Mucosa of stomach (tissue), 1 donor: ENCODE data around the gene LGALS7B.
"Not testable (repeated sequence)": the region's sequence is repeated elsewhere in the genome, so short reads cannot be mapped to it uniquely, and the experiment has no call there.

Experiments used
- H3K27me3 ChIP-seq: one replicate; pipeline ENCODE4 v1.7.0; 2013; ENCODE audit warnings: mild to moderate bottlenecking, low read length; ENCODE audit not compliant: control insufficient read depth, insufficient read depth
- H3K36me3 ChIP-seq: one replicate; pipeline ENCODE4 v1.7.0; 2013; ENCODE audit warnings: low read length; ENCODE audit not compliant: control insufficient read depth, insufficient read depth
- H3K4me1 ChIP-seq: one replicate; pipeline ENCODE4 v1.7.0; 2013; ENCODE audit warnings: mild to moderate bottlenecking, low read length; ENCODE audit not compliant: control insufficient read depth, insufficient read depth
- H3K4me3 ChIP-seq: one replicate; pipeline ENCODE4 v1.7.0; 2013; ENCODE audit warnings: low read length
- H3K9ac ChIP-seq: one replicate; pipeline ENCODE4 v1.7.0; 2013; ENCODE audit warnings: mild to moderate bottlenecking, low read length, moderate library complexity
- H3K9me3 ChIP-seq: one replicate; pipeline ENCODE4 v1.7.0; 2013; ENCODE audit warnings: mild to moderate bottlenecking, low read length, moderate library complexity; ENCODE audit not compliant: control insufficient read depth
- donor health status: Pancreatic carcinoma.

The LGALS7B gene

DNA sequence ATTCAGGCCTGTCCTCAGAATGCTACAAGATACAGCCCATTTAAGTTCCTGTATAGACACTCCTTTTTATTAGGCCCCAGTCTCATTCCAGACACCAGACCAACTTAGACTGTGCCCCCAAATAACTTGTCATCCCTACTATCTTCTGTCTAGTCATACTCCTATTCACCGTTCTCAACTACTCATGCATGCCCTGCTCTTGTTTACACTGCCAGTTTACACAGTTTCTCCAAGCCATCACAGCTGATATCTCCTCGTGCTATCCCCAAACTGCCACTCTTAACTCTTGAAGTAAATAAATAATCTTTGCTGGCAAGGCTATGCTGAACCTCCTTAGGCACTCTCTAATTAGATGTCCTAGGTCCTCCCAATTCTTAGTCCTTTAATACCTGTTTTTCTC lies 34.8 kb upstream of the LGALS7B start:
- H3K4me3 ChIP-seq, H3K27me3 ChIP-seq, H3K36me3 ChIP-seq, H3K9me3 ChIP-seq, H3K9ac ChIP-seq, H3K4me1 ChIP-seq: not testable (repeated sequence)

DNA sequence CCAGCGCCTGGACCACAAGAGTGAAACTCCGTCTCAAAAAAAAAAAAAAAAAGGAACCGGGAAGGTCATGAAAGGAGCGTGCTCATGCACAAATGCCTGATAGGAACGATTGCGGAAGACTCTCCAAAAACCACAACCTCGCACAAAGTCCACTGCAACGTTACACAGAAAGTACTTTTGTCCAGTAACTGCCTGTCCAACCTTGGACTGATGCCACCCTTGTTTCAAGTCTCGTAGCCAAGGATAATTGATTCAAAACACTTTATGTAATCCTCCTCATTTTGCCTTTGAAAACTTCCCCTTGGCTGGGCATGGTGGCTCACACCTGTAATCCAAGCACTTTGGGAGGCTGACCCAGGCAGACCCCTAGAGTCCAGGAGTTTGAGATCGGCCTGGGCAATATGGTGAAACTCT lies 29.4 kb upstream of the LGALS7B start:
- Histone ChIP-seq H3K4me1 (no peaks in the 10 kb centered on the region), H3K9me3 (no peaks in the 10 kb centered on the region), H3K27me3 (no peaks in the 10 kb centered on the region), H3K9ac (no peak overlapping the region), H3K36me3 (no peaks in the 10 kb centered on the region), H3K4me3 (no peak overlapping the region)

DNA sequence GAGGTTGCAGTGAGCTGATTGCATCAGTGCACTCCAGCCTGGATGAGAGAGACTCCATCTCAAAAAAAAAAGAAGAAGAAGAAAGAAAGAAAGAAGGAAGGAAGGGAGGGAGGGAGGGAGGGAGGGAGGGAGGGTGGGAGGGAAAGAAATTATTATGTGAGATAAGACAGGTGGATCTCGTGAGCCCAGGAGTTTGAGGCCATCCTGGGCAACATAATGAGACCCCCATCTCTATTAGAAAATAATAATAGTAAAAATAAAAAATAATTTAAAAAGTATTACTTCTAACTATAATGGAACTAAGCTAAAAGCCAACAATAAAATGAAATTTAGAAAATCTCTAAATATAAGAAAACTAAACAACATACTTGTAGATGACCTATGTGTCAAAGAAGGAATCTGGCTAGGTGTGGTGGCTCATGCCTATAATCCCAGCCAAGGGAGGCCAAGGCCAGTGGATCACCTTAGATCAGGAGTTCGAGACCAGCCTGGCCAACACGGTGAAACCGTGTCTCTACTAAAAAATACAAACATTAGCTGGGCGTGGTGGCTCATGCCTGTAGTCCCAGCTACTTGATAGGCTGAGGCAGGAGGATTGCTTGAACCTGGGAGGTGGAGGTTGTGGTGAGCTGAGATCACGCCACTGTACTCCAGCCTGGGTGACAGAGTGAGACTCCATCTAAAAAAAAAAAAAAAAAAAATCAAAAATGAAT lies 28.0 kb upstream of the LGALS7B start:
- H3K4me1 ChIP-seq, H3K36me3 ChIP-seq, H3K27me3 ChIP-seq, H3K9ac ChIP-seq, H3K4me3 ChIP-seq, H3K9me3 ChIP-seq: not testable (repeated sequence)

DNA sequence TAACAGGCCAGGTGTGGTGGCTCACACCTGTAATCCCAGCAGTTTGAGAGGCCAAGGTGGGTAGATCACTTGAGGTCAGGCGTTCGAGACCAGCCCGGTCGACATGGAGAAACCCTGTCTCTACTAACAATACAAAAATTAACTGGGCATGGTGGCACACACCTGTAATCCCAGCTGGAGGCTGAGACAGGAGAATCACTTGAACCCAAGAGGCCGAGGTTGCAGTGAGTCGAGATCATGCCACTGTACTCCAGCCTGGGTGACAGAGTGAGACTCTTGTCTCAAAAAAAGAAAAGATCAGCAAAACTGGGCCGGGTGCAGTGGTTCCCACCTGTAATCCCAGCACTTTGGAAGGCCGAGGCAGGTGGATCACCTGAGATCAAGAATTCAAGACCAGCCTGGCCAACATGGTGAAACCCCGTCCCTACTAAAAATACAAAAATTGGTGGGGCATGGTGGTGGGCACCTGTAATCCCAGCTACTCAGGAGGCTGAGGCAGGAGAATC lies 27.1 kb upstream of the LGALS7B start:
- not testable (repeated sequence) for H3K27me3 ChIP-seq, H3K9ac ChIP-seq, H3K4me3 ChIP-seq, H3K36me3 ChIP-seq, H3K9me3 ChIP-seq, H3K4me1 ChIP-seq

DNA sequence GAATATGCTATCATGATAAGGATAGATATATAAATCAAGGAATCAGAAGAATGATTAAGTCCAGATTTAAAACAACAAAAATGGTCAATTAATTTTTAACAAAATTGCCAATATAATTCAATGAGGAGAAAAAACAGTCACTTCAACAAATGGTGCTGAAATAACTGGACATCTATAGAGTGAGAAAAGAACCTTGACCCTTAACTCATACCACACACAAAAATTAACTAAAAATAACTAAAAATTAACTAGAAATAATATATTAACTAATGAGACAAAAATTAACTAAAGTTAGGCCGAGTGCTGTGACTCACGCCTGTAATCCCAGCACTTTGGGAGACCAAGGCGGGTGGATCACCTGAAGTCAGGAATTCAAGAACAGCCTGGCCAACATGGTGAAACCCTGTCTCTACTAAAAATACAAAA lies 25.2 kb upstream of the LGALS7B start:
- Histone ChIP-seq H3K4me1 (no peaks in the 10 kb centered on the region), H3K27me3 (no peaks in the 10 kb centered on the region), H3K9me3 (no peaks in the 10 kb centered on the region), H3K36me3 (no peaks in the 10 kb centered on the region), H3K4me3 (no peak overlapping the region), H3K9ac (no peak overlapping the region)

DNA sequence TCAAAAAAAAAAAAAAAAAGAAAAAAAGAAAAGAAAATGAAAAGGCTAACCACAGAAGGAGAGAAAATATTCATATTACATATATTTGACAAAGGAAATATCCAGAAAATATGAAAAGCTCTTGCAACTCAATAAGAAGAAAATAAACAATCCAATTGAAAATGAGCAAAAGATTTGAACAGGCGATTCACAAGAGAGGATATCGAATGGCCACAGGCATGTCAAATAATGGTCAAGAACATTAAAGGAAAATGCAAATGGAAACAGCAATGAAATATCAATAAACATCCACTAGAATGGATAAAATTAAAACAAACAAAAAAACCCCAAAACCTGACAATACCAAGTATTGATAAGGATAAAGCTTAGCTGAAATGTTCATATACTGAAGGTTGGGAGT lies 23.8 kb upstream of the LGALS7B start:
- Histone ChIP-seq H3K9me3 (no peaks in the 10 kb centered on the region), H3K4me3 (no peak overlapping the region), H3K9ac (no peak overlapping the region), H3K4me1 (peaks cover 9% of the 10 kb centered on the region), H3K27me3 (no peaks in the 10 kb centered on the region), H3K36me3 (no peaks in the 10 kb centered on the region)

DNA sequence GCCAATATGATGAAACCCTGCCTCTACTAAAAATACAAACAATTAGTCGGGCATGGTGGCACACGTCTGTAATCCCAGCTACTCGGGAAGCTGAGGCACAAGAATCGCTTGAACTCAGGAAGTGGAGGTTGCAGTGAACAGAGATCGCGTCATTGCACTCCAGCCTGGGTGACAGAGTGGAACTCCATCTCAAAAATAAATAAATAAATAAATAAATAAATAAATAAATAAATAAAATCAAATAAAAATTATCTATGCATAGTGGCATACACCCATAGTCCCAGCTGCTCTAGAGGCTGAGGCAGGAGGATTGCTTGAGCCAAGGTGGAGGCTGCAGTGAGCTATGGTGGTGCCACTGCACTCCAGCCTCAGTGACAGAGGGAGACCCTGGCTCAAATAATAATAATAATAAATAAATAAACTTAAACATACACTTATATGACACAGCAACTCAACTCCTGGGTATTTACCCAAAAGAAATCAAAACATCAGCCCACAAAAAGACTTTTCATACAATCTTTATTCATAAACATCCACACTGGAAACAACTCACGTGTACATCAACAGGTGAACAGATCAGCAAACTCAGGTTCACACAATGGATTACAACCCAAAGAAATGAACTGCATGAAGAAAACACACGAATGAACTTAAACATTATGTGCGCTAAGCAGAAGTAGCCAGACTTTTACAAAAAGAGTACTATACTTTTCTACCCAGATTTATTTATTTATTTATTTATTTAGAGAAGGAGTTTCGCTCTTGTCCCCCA lies 22.5 kb upstream of the LGALS7B start:
- H3K9me3 ChIP-seq = no peaks in the 10 kb centered on the region
- no peaks in the 10 kb centered on the region for H3K36me3 ChIP-seq
- H3K4me1 ChIP-seq = peaks cover 9% of the 10 kb centered on the region
- no peaks in the 10 kb centered on the region for H3K27me3 ChIP-seq
- H3K4me3 ChIP-seq = no peak overlapping the region
- no peak overlapping the region for H3K9ac ChIP-seq

DNA sequence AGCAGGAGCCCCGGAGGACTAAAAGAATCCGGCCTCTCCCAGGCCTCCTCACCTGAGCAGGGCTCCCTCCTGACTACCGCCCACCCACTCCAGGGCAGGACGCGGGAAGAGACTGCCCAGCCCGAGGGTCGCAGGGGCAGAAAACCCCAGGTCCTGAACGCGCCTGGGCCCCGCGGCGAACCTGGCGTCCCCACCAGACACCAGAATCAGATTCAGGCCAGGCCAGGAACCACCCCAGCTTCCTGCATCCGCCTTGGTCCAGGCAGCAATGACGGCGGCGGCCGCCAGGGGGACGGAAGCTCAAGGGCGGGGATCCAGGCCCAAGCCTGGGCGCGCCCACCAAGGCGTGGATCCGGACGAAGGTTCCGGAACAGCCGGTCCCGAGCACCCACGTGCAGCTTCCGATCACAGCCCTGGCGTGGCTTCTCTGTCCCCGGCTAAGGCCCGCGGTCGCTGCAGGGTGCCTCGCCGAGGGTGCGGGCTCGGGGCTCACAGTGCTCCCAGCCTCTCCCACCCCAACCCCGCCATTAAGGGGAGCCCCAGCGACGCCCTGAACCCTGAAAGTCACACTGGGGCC lies 19.3 kb upstream of the LGALS7B start:
- Histone ChIP-seq H3K4me1 (peaks cover 13% of the 10 kb centered on the region), H3K4me3 (no peak overlapping the region), H3K9ac (peak overlapping the region; percentile 53), H3K36me3 (no peaks in the 10 kb centered on the region), H3K27me3 (no peaks in the 10 kb centered on the region), H3K9me3 (no peaks in the 10 kb centered on the region)

DNA sequence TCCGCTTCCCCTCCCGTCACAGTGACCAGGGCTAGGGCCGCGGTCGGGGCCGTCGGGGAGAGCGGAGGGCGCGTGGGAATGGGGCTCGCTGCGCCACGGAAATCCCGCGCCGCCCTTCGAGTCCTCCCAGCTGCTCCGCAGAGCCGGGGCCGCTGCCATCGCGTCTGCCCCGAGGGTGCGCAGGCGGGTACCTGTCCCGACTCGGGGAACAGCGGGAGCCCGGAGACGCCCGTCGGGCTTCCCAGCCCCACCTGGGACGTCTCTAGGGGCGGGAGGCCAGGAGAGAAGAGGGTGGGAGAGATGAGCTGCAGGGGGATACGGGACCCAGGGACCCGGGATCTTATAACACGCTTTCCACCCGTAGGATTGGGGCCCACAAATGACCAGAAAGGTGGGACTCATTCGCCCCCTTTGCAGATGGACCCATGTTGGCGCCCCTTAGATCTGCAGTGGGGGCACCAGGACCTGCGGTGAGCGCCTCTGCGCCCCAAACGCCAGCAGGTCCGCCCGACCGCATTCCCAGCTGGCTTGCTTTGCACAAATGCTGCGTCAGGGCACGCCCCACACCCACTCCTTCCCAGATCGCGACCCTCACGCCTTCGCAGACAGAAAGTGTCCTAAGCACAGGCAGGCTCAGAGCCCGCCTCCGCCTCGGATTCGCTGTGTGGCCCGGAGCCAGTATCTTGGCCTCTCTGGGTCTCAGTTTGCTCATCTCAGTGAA lies 18.6 kb upstream of the LGALS7B start:
- H3K27me3 ChIP-seq, H3K36me3 ChIP-seq, H3K9ac ChIP-seq, H3K9me3 ChIP-seq, H3K4me3 ChIP-seq: not testable (repeated sequence)
- peaks cover 13% of the 10 kb centered on the region for H3K4me1 ChIP-seq

DNA sequence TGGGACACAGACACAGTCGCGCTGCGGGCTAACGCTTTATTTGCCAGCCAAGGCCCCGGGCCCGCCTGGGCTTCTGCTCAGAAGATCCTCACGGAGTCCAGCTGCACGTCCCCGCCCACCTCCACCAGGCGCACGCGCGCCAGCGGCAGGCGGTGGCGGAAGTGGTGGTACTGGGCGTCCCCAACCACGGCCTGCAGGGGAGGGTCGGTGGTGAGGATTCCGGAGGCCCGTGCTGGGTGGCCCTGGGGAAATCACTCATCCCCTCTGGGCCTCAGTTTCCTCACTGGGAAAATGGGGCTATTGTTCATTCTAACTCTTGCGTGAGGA lies 18.1 kb upstream of the LGALS7B start:
- peaks cover 13% of the 10 kb centered on the region for H3K4me1 ChIP-seq
- not testable (repeated sequence) for H3K36me3 ChIP-seq, H3K4me3 ChIP-seq, H3K9me3 ChIP-seq, H3K9ac ChIP-seq, H3K27me3 ChIP-seq

DNA sequence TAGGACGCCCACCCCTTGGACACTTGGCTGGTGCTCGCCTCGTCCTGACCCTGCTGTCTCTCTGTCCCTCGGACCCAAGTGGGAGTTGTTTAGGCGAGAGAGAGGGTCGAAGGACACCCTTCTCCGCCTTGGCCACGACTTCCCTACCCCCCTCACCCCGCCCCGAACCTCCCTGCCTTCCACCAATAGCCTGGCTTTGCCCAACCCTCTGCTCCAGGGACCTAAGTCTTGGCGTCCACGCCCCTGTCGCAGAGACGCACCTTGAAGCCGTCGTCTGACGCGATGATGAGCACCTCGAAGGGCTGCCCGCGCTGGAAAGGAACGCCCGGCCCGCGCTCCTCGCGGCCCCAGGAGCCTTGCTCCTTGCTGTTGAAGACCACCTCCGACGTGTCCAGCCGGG lies 17.4 kb upstream of the LGALS7B start:
- H3K27me3 ChIP-seq = not testable (repeated sequence)

More for the DNA sequence above, 17.4 kb upstream of the LGALS7B start:
- not testable (repeated sequence) for H3K9ac ChIP-seq, H3K4me3 ChIP-seq, H3K36me3 ChIP-seq, H3K9me3 ChIP-seq
- H3K4me1 ChIP-seq = peaks cover 13% of the 10 kb centered on the region
